AG04450 (cell line): ENCODE measurements around the gene WDR86. TPM values are rescaled to one million over a fixed set of nuclear protein-coding genes. Genes with fewer than 3 reads are reported as not detected.

Experiments
- CTCF ChIA-PET: fragments of 300-600, 350-600 bp; formaldehyde crosslinking; extraction: SDS; loops from one replicate; lab custom pipeline; 2022; ENCODE audit warnings: antibody characterized with exemption, inconsistent platforms; lab: Charles Lee
- POLR2A ChIA-PET: fragments of 350-600 bp; formaldehyde crosslinking; extraction: SDS; loops from one replicate; lab custom pipeline; 2021; ENCODE audit warnings: antibody characterized with exemption, inconsistent platforms; lab: Yijun Ruan, JAX
- DNase-seq: peaks from one replicate; pipeline ENCODE4 v3.0.0-alpha.2; 2011; ENCODE audit warnings: low read depth, low spot score
- H3K27ac ChIP-seq: one replicate; pipeline ENCODE4 v1.5.1; 2012; ENCODE audit warnings: low read depth, low read length, control low read depth
- H3K27me3 ChIP-seq: one replicate; pipeline ENCODE4 v1.6.0; 2012; ENCODE audit warnings: low read length; ENCODE audit not compliant: control insufficient read depth, insufficient read depth
- H3K4me3 ChIP-seq: 2 replicates; pipeline ENCODE4 v1.5.1; 2011; ENCODE audit warnings: mild to moderate bottlenecking, low read depth, low read length, control low read depth
- H3K9me3 ChIP-seq: 2 replicates; pipeline ENCODE4 v1.5.1; 2012; ENCODE audit warnings: low read length; ENCODE audit not compliant: control insufficient read depth, insufficient read depth
- CTCF ChIP-seq: IDR thresholded peaks from 2 replicates; pipeline ENCODE4 v1.5.1; 2011; ENCODE audit warnings: low read depth, low read length, control low read depth, inconsistent platforms
- polyA plus RNA-seq: library from polyadenylated mRNA; depleted of rRNA; stranded (reverse); fragments of >200 nt; gene quantifications from 2 replicates; pipeline ENCODE4 v1.2.3, GENCODE V29; 2011

Gene WDR86
- polyA plus RNA-seq, 1 experiment = 0.15 TPM

GRCh38 chr7:151412318-151412717, 2.5 kb upstream of the WDR86 start:
- no peak overlapping the region for H3K4me3 ChIP-seq
- H3K9me3 ChIP-seq = peaks cover 4% of the 10 kb centered on the region; the same call in 1 of the 2 replicates
- peaks cover 76% of the 10 kb centered on the region for H3K27me3 ChIP-seq
- H3K27ac ChIP-seq = no peak overlapping the region
- DNase-seq = no peak
- no peak for TF ChIP-seq CTCF
- POLR2A ChIA-PET = interaction anchor here (0.7 kb wide), 1 partner anchor 617 kb away, joined by 3 read pairs; no protein-coding TSS in a partner anchor
- CTCF ChIA-PET = interaction anchor here (0.6 kb wide), 1 partner anchor 263 kb away, joined by 5 read pairs; no protein-coding TSS in a partner anchor

- H3K4me3 ChIP-seq = no peak overlapping the region
Observed at GRCh38 chr7:151411551-151411950, 1.7 kb upstream of the WDR86 start.

GRCh38 chr7:151410405-151411390, 860 bp upstream of the WDR86 start:
- ChIA-PET CTCF (interaction anchor here (0.6 to 1.0 kb wide), 2 partner anchors 42 to 222 kb away, joined by 3 to 5 read pairs; no protein-coding TSS in a partner anchor), POLR2A (interaction anchor here (1.1 kb wide), 1 partner anchor 38 kb away, joined by 3 read pairs; no protein-coding TSS in a partner anchor)
- Histone ChIP-seq H3K27me3 (peaks cover 69% of the 10 kb centered on the region), H3K4me3 (peak overlapping the region; percentile 53), H3K9me3 (peaks cover 4% of the 10 kb centered on the region; the same call in 1 of the 2 replicates), H3K27ac (no peak overlapping the region)
- DNase-seq = no peak
- TF ChIP-seq CTCF = no peak

More at GRCh38 chr7:151411551-151411950, 1.7 kb upstream of the WDR86 start:
- DNase-seq = no peak
- POLR2A ChIA-PET = interaction anchor here (0.7 to 1.1 kb wide), 2 partner anchors 37 to 618 kb away, joined by 3 read pairs; no protein-coding TSS in a partner anchor
- Histone ChIP-seq H3K27me3 (peaks cover 76% of the 10 kb centered on the region), H3K9me3 (peaks cover 4% of the 10 kb centered on the region; the same call in 1 of the 2 replicates), H3K27ac (no peak overlapping the region)
- no peak for TF ChIP-seq CTCF
- CTCF ChIA-PET = interaction anchor here (0.6 kb wide), 2 partner anchors 221 to 263 kb away, joined by 5 read pairs; no protein-coding TSS in a partner anchor

GRCh38 chr7:151408839-151409666, 785 bp downstream of the WDR86 start:
- peaks cover 4% of the 10 kb centered on the region; the same call in 1 of the 2 replicates for H3K9me3 ChIP-seq
- peaks cover 69% of the 10 kb centered on the region for H3K27me3 ChIP-seq
- no peak for DNase-seq
- TF ChIP-seq CTCF = no peak
- POLR2A ChIA-PET = no interaction called here
- no peak overlapping the region for H3K4me3 ChIP-seq
- H3K27ac ChIP-seq = no peak overlapping the region
- CTCF ChIA-PET = interaction anchor here (0.6 to 1.0 kb wide), 3 partner anchors 41 to 350 kb away, joined by 3 read pairs; no protein-coding TSS in a partner anchor
